Measurements from ENCODE around the gene TRAF3IP1.
"Not testable (repeated sequence)": the region's sequence is repeated elsewhere in the genome, so short reads cannot be mapped to it uniquely, and the experiment has no call there.

TRAF3IP1 gene

GRCh38 chr2:238320648-238321281 lies 447 bp downstream of the TRAF3IP1 start:
- DNase-seq (ENCODE audit: insufficient read length, low spot score), result no peak
- TF ChIP-seq POU2F2 (IDR thresholded peaks at IDR 0.05; ENCODE audit: low read depth, low read length) (no peak), PAX5 (IDR thresholded peaks at IDR 0.05; ENCODE audit: insufficient read depth, low read length, severe bottlenecking) (no peak), POLR2A (IDR thresholded peaks at IDR 0.05; ENCODE audit: low read depth, low read length) (no peak), TAF1 (IDR thresholded peaks at IDR 0.05; ENCODE audit: low read depth, low read length) (no peak), POLR2AphosphoS5 (IDR thresholded peaks at IDR 0.05; ENCODE audit: low read depth, low read length) (no peak), SPI1 (IDR thresholded peaks at IDR 0.05; ENCODE audit: low read depth, low read length) (no peak)
- FAIRE-seq, result no peak

DNA sequence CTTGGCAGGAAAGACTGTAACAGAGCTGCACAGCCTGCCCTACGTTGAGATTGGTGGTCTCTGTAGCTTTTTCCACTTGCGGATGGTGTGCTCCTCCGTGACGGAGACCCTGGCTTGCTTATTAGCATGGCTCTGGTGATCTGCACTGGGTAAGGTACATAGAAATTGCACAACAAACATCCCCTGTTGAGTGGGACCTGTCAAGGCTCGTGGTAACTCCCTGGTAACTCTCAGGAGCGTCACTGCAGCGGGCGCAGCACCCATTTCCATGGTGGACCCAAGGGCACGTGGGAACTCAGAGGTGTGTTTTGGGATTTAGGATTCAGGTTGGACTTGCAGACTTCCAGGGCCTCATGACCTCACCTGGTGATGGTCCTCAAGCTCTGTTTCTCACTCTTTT lies 1.1 kb downstream of the TRAF3IP1 start:
- TF ChIP-seq TAF1 (IDR thresholded peaks at IDR 0.05; ENCODE audit: low read depth, low read length) (no peak), SPI1 (IDR thresholded peaks at IDR 0.05; ENCODE audit: low read depth, low read length) (no peak), POLR2A (IDR thresholded peaks at IDR 0.05; ENCODE audit: low read depth, low read length) (no peak), PAX5 (IDR thresholded peaks at IDR 0.05; ENCODE audit: insufficient read depth, low read length, severe bottlenecking) (no peak), POU2F2 (IDR thresholded peaks at IDR 0.05; ENCODE audit: low read depth, low read length) (no peak), POLR2AphosphoS5 (IDR thresholded peaks at IDR 0.05; ENCODE audit: low read depth, low read length) (no peak)
- DNase-seq (ENCODE audit: insufficient read length, low spot score) (no peak), FAIRE-seq (no peak)

DNA sequence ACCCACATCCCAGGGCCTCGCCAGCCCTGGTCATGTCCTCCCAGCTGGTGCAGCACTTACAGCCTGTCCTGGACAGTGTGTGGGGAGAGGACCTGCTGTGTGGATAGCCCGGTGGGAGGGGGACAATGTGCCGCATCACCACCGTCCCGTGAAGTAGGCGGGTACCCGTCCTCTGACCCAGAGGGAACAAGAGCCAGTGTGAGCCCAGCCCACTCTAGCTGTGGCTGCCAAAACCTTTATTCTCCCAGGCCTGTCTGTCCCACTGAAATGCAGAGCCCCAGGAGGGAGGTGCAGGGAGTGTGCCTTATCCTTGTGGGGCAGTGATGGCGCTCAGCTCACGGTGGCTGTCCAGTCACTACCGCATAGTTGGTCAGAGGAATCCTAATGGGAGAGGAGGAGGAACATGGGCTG lies 1.7 kb downstream of the TRAF3IP1 start:
- DNase-seq (ENCODE audit: insufficient read length, low spot score), result no peak
- no peak for TF ChIP-seq PAX5 (IDR thresholded peaks at IDR 0.05; ENCODE audit: insufficient read depth, low read length, severe bottlenecking)
- TF ChIP-seq POLR2AphosphoS5 (IDR thresholded peaks at IDR 0.05; ENCODE audit: low read depth, low read length), result no peak
- TF ChIP-seq POLR2A (IDR thresholded peaks at IDR 0.05; ENCODE audit: low read depth, low read length), result no peak
- TF ChIP-seq TAF1 (IDR thresholded peaks at IDR 0.05; ENCODE audit: low read depth, low read length), result no peak
- TF ChIP-seq POU2F2 (IDR thresholded peaks at IDR 0.05; ENCODE audit: low read depth, low read length), result no peak
- TF ChIP-seq SPI1 (IDR thresholded peaks at IDR 0.05; ENCODE audit: low read depth, low read length), result no peak
- FAIRE-seq, result no peak

DNA sequence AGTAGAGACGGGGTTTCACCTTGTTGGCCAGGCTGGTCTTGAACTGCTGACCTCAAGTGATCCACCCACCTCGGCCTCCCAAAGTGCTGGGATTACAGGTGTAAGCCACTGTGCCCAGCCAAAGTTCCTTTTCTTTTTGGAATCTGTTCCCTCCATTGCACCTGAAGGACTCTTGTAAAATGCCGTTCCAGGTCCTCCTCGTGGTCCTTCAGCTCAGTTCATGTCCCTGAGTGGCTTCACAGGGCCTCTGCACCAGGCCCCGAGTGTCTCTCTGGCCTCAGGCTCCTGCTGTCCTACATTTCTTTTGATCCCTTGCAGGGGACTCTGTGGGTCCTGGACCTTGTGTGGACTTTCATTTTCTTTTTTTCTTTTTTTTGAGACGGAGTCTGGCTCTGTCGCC lies 3.9 kb downstream of the TRAF3IP1 start:
- not testable (repeated sequence) for DNase-seq (ENCODE audit: insufficient read length, low spot score)

GRCh38 chr2:238325694-238326093 lies 5.4 kb downstream of the TRAF3IP1 start:
- FAIRE-seq, result no peak
- TF ChIP-seq SPI1 (IDR thresholded peaks at IDR 0.05; ENCODE audit: low read depth, low read length), result no peak
- no peak for TF ChIP-seq TAF1 (IDR thresholded peaks at IDR 0.05; ENCODE audit: low read depth, low read length)
- no peak for TF ChIP-seq POU2F2 (IDR thresholded peaks at IDR 0.05; ENCODE audit: low read depth, low read length)
- no peak for TF ChIP-seq POLR2AphosphoS5 (IDR thresholded peaks at IDR 0.05; ENCODE audit: low read depth, low read length)
- TF ChIP-seq POLR2A (IDR thresholded peaks at IDR 0.05; ENCODE audit: low read depth, low read length), result no peak
- no peak for TF ChIP-seq PAX5 (IDR thresholded peaks at IDR 0.05; ENCODE audit: insufficient read depth, low read length, severe bottlenecking)
- no peak for DNase-seq (ENCODE audit: insufficient read length, low spot score)

More for the DNA sequence above, 3.9 kb downstream of the TRAF3IP1 start:
- FAIRE-seq, result not testable (repeated sequence)

GRCh38 chr2:238326801-238327365 lies 6.6 kb downstream of the TRAF3IP1 start:
- DNase-seq (ENCODE audit: insufficient read length, low spot score), result no peak
- FAIRE-seq, result no peak
- TF ChIP-seq POU2F2 (IDR thresholded peaks at IDR 0.05; ENCODE audit: low read depth, low read length) (no peak), POLR2A (IDR thresholded peaks at IDR 0.05; ENCODE audit: low read depth, low read length) (no peak), SPI1 (IDR thresholded peaks at IDR 0.05; ENCODE audit: low read depth, low read length) (no peak), PAX5 (IDR thresholded peaks at IDR 0.05; ENCODE audit: insufficient read depth, low read length, severe bottlenecking) (no peak), TAF1 (IDR thresholded peaks at IDR 0.05; ENCODE audit: low read depth, low read length) (no peak), POLR2AphosphoS5 (IDR thresholded peaks at IDR 0.05; ENCODE audit: low read depth, low read length) (no peak)

DNA sequence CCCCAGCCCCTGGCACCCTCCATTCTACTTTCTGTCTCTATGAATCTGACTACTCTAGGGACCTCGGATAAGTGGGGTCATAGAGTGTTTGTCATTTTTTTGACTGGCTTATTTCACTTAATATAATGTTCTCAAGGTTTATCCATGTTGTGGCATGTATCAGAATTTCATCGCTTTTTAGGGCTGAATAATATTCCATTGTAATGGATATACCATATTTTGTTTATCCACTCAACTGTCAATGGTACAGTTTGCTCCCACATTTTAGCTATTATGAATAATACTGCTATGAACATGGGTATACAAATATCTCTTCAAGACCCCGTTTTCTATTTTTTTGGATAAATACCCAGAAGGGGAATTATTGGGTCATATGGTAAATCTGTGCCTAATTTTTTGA lies 7.4 kb downstream of the TRAF3IP1 start:
- FAIRE-seq (no peak), DNase-seq (ENCODE audit: insufficient read length, low spot score) (no peak)
- TF ChIP-seq SPI1 (IDR thresholded peaks at IDR 0.05; ENCODE audit: low read depth, low read length) (no peak), POU2F2 (IDR thresholded peaks at IDR 0.05; ENCODE audit: low read depth, low read length) (no peak), PAX5 (IDR thresholded peaks at IDR 0.05; ENCODE audit: insufficient read depth, low read length, severe bottlenecking) (no peak), POLR2AphosphoS5 (IDR thresholded peaks at IDR 0.05; ENCODE audit: low read depth, low read length) (no peak), POLR2A (IDR thresholded peaks at IDR 0.05; ENCODE audit: low read depth, low read length) (no peak), TAF1 (IDR thresholded peaks at IDR 0.05; ENCODE audit: low read depth, low read length) (no peak)

- DNase-seq (ENCODE audit: insufficient read length, low spot score) (no peak), FAIRE-seq (no peak)
- no peak for TF ChIP-seq SPI1 (IDR thresholded peaks at IDR 0.05; ENCODE audit: low read depth, low read length)
- no peak for TF ChIP-seq TAF1 (IDR thresholded peaks at IDR 0.05; ENCODE audit: low read depth, low read length)
- no peak for TF ChIP-seq POU2F2 (IDR thresholded peaks at IDR 0.05; ENCODE audit: low read depth, low read length)
- TF ChIP-seq POLR2AphosphoS5 (IDR thresholded peaks at IDR 0.05; ENCODE audit: low read depth, low read length), result no peak
- TF ChIP-seq POLR2A (IDR thresholded peaks at IDR 0.05; ENCODE audit: low read depth, low read length), result no peak
- TF ChIP-seq PAX5 (IDR thresholded peaks at IDR 0.05; ENCODE audit: insufficient read depth, low read length, severe bottlenecking), result no peak
These were observed 10.1 kb downstream of the TRAF3IP1 start for GRCh38 chr2:238330391-238330790.

DNA sequence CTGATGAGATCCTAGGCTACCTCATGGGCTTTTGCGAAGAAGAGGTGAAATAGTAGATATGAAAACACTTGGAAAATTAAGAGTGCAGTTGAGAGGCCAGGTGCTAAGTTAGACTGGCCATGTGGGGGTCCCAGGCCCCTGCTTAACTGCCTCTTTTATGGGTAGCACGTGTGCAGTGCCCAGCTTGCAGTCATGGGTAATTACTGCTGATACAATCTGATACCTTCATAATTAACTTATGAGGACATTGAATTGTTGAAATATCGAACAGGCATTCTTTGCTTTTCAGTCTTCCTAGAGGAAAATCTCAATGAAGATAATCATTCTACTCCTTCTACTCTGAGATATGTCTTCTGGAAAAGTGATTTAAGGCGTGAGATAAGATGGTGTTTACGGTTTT lies 11.6 kb downstream of the TRAF3IP1 start:
- no peak for DNase-seq (ENCODE audit: insufficient read length, low spot score)
- no peak for TF ChIP-seq POLR2A (IDR thresholded peaks at IDR 0.05; ENCODE audit: low read depth, low read length)
- no peak for TF ChIP-seq PAX5 (IDR thresholded peaks at IDR 0.05; ENCODE audit: insufficient read depth, low read length, severe bottlenecking)
- TF ChIP-seq POU2F2 (IDR thresholded peaks at IDR 0.05; ENCODE audit: low read depth, low read length), result no peak
- no peak for TF ChIP-seq POLR2AphosphoS5 (IDR thresholded peaks at IDR 0.05; ENCODE audit: low read depth, low read length)
- TF ChIP-seq SPI1 (IDR thresholded peaks at IDR 0.05; ENCODE audit: low read depth, low read length), result no peak
- TF ChIP-seq TAF1 (IDR thresholded peaks at IDR 0.05; ENCODE audit: low read depth, low read length), result no peak
- FAIRE-seq, result no peak

GRCh38 chr2:238334885-238335284 lies 14.6 kb downstream of the TRAF3IP1 start:
- TF ChIP-seq POU2F2 (IDR thresholded peaks at IDR 0.05; ENCODE audit: low read depth, low read length) (peak; percentile 27; the same call in 1 of the 2 replicates), SPI1 (IDR thresholded peaks at IDR 0.05; ENCODE audit: low read depth, low read length) (no peak)
- DNase-seq (ENCODE audit: insufficient read length, low spot score) (no peak), FAIRE-seq (no peak)

GRCh38 chr2:238335591-238335990 lies 15.3 kb downstream of the TRAF3IP1 start:
- DNase-seq (ENCODE audit: insufficient read length, low spot score); FAIRE-seq: not testable (repeated sequence)
